SJSA1 (cell line): ENCODE results near the gene PLA1A. TPM values are rescaled to one million over a fixed set of nuclear protein-coding genes. Genes with fewer than 3 reads are reported as not detected.
"Not testable (repeated sequence)": the region's sequence is repeated elsewhere in the genome, so short reads cannot be mapped to it uniquely, and the experiment has no call there.

Experiments
- DNase-seq, 2 experiments: peaks; one replicate each; pipeline ENCODE4 v3.0.0-alpha.2; 2015 to 2020; ENCODE audit warnings: low spot score in 2 of 2, low read depth in 1 of 2
- H3K27ac ChIP-seq: fragments of 250-450 bp; sonication (Bioruptor Pico); 2 replicates; pipeline ENCODE4 v1.5.1; 2020; ENCODE audit warnings: mild to moderate bottlenecking, moderate library complexity
- H3K27me3 ChIP-seq: fragments of 250-450 bp; sonication (Bioruptor Pico); replicated peaks from 2 replicates; pipeline ENCODE4 v1.5.1; 2020; ENCODE audit warnings: mild to moderate bottlenecking, moderate library complexity
- H3K36me3 ChIP-seq: fragments of 250-450 bp; sonication (Bioruptor Pico); 2 replicates; pipeline ENCODE4 v1.5.1; 2020; ENCODE audit warnings: mild to moderate bottlenecking
- H3K4me1 ChIP-seq: fragments of 250-450 bp; sonication (Bioruptor Pico); replicated peaks from 2 replicates; pipeline ENCODE4 v1.6.1; 2021; ENCODE audit warnings: mild to moderate bottlenecking
- H3K4me3 ChIP-seq: fragments of 250-450 bp; sonication (Bioruptor Pico); 2 replicates; pipeline ENCODE4 v1.5.1; 2020; ENCODE audit warnings: mild to moderate bottlenecking
- H3K9me3 ChIP-seq: fragments of 250-450 bp; sonication (Bioruptor Pico); replicated peaks from 2 replicates; pipeline ENCODE4 v1.5.1; 2020; ENCODE audit warnings: mild to moderate bottlenecking
- total RNA-seq: library from RNA; depleted of rRNA; stranded (reverse); fragments of >200 nt; shearing (Covaris generic); gene quantifications from 2 replicates; pipeline ENCODE4 v1.2.3, GENCODE V29; 2014

PLA1A gene
- total RNA-seq, 1 experiment from 2014 or later: 1.4 TPM

DNA sequence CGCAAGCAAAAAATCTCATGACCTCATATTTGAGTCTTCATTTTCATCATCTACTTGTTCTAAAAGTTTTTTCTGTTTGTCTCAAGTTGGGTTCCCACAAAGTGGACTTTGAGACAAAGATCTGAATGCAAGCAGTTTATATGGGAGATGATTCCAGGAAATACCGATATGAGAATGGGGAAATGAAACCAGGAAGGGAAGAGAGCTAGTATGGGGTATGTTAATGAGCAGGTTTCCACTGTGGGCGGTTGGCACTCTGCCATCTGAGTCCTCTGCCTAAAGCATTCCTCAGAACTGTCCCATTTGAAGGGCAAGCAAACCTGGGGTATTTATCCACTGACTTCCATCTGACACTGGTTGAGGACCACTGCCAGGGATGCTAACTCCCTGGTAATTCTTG is 9.6 kb upstream of the PLA1A start:
- no peaks in the 10 kb centered on the region for H3K9me3 ChIP-seq
- no peak overlapping the region for H3K4me3 ChIP-seq
- no peak for DNase-seq
- no peaks in the 10 kb centered on the region for H3K4me1 ChIP-seq
- no peaks in the 10 kb centered on the region for H3K36me3 ChIP-seq
- H3K27ac ChIP-seq: no peak overlapping the region
- H3K27me3 ChIP-seq: no peaks in the 10 kb centered on the region

DNA sequence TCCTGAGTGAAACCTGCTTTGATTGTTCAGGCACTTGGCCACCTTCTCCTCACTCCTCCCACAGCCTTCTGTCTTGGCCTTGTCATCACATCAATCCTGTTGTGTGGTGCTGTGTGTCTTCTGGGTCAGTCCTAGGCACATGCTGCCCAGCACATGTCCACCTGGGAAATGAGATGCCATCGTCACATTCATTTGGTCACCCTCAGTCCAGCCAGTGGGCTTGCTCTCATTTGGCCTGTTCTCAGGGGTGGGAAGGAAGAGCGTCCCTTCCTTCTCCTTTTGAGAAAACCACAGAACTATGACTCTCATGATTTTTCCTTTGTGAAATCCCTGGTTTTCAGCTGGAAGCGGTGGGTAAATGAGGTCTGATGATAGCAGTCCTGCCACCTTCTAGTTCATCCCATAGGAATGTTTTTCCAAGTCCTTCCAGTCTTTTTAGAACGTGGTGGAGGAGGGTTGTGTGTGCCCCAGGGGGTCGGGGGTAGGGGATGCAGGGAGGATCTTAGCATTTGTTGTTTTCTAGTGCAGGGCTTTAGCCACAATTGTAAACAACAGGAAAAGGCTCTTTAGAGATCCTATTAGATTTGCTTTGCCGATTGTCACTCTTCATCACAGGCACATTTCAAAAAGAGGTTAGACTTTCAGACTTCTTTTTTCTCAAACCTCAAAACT is 8.4 kb upstream of the PLA1A start:
- H3K27ac ChIP-seq: no peak overlapping the region
- no peaks in the 10 kb centered on the region for H3K9me3 ChIP-seq
- H3K27me3 ChIP-seq: no peaks in the 10 kb centered on the region
- DNase-seq: no peak
- no peaks in the 10 kb centered on the region for H3K4me1 ChIP-seq
- H3K4me3 ChIP-seq: no peak overlapping the region
- H3K36me3 ChIP-seq: no peaks in the 10 kb centered on the region

DNA sequence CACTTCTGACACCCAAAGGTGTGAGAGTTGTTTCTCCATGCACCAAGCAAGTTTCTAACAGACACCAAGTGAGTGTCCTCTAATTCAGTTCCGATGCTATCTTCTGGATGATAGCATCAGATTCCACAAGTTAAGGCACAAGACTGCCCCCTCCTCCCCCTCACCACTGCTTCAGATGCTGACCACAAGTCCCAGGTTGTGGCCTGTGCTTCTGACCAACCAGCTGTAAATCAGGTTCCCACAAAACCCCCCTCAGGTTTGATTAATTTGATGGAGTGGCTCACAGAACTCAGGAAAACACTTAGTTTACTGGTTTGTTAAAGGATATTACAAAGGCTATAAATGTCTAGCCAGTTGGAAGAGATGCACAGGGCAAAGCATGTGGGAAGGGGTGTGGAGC is 7.0 kb upstream of the PLA1A start:
- no peaks in the 10 kb centered on the region for H3K36me3 ChIP-seq
- no peak for DNase-seq
- H3K27me3 ChIP-seq: no peaks in the 10 kb centered on the region
- no peak overlapping the region for H3K4me3 ChIP-seq
- H3K27ac ChIP-seq: no peak overlapping the region
- peaks cover 1% of the 10 kb centered on the region for H3K4me1 ChIP-seq
- H3K9me3 ChIP-seq: no peaks in the 10 kb centered on the region

DNA sequence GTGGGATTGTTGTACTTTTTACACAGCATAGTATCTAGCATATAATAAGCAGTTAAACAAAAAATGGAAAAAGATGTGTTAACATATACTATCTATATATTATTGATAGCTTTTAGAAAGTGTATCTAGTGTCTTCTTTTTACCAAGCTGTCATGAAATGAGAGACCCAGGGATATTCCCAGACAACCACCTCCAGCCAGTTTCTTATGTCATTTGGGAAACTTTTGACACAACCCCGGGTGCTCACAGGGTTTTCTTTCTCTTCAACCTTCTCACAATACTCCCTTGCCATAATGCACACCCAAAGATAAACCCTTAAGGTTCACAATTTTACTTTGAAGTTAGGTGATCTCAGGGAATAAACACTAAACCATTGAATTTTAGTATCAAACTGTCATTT is 4.8 kb upstream of the PLA1A start:
- Histone ChIP-seq H3K4me3 (no peak overlapping the region), H3K27me3 (no peaks in the 10 kb centered on the region), H3K4me1 (peaks cover 17% of the 10 kb centered on the region), H3K27ac (no peak overlapping the region), H3K9me3 (no peaks in the 10 kb centered on the region), H3K36me3 (no peaks in the 10 kb centered on the region)
- DNase-seq: no peak

DNA sequence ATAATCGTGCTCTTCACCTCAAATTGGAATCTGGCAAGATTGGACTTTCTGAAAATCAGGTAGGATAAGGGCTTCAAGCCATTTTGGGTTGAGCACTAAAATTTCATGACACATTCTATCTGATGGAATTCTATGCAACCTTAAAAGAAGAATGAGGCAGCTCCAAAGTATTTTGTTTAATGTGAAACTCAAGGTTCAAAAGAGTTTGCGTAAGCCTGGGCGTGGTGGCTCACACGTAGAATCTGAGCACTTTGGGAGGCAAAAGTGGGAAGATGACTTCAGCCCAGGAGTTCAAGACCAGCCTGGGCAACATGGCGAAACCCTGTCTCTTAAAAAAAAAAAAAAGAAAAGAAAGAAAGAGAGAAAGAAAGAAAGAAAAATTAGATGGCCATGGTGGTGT is 3.6 kb upstream of the PLA1A start:
- no peaks in the 10 kb centered on the region for H3K36me3 ChIP-seq
- no peaks in the 10 kb centered on the region for H3K9me3 ChIP-seq
- DNase-seq: no peak
- peaks cover 19% of the 10 kb centered on the region for H3K4me1 ChIP-seq
- H3K27me3 ChIP-seq: no peaks in the 10 kb centered on the region
- no peak overlapping the region for H3K27ac ChIP-seq
- H3K4me3 ChIP-seq: no peak overlapping the region

DNA sequence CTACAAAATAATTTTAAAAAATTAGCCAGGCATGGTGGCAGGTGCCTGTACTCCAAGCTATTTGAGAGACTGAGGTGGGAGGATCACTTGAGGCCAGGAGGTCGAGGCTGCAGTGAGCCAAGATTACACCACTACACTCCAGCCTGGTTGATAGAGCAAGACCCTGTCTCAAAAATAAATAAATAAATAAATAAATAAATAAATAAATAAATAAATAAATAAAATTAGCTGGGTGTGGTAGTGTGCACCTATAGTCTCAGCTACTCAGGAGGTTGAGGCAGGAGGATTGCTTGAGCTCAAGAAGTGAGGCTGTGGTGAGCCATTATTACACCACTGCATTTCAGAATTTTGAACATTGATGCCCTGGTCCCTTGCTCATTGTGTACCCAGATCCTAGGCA is 2.8 kb upstream of the PLA1A start:
- H3K4me3 ChIP-seq, H3K27ac ChIP-seq, H3K9me3 ChIP-seq, DNase-seq, H3K27me3 ChIP-seq, H3K36me3 ChIP-seq: not testable (repeated sequence)
- H3K4me1 ChIP-seq: peaks cover 19% of the 10 kb centered on the region

DNA sequence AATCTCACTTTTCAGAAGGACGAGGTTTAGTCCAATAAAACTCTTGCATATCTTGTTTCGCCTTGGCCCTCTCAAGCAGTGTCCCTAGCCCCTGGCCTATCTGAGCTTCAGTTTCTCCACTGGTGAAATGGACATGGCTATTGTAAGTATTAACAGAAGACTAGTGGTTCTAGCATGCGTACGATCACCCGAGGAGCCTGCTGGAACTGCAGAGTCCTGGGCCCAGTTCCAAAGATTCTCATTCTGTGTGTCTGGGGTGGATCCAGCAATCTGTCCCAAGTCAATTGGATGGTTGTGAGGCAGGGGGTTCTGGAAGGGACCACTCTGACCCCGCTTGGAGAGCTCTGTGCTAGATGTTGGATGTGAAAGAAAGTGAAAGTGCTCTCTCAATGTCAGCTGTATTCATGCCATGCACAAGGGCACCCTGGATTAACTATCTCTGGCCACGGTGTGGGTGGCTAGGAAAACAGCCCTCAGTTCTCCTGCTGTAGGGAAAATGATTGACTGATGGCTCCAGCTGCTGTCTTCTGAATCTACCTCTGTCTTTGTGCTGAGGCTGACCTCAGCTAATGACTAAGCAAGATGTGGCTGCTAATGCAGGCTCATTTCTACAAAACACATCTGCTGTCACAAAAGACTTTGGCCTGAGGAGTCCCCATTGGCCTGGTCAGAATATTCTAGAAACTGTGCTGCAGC is 1.9 kb upstream of the PLA1A start:
- Histone ChIP-seq H3K27ac (no peak overlapping the region), H3K4me3 (no peak overlapping the region)
- no peak for DNase-seq

DNA sequence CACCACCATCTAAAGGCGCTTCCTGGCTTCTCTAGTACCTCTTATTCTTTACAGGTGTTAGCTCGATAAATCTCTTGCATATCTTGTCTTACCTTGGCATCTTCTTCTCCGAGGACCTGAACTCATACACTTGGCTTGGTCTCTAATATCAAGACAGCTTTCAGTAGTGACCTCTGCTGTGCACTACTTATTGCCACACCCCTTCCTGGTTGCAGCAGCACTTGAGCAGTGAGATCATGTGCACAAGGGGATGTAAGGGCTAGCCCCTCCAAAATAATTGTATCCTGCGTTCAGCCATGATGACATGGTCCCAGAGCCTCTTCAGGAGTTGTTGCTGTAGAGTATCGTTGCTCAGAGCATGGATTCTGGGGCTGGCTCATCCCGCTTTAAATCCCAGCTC is 1.3 kb upstream of the PLA1A start:
- Histone ChIP-seq H3K27ac (no peak overlapping the region), H3K4me1 (peaks cover 19% of the 10 kb centered on the region), H3K36me3 (no peaks in the 10 kb centered on the region), H3K9me3 (no peaks in the 10 kb centered on the region), H3K27me3 (no peaks in the 10 kb centered on the region), H3K4me3 (no peak overlapping the region)
- no peak for DNase-seq

More for the DNA sequence above, 1.9 kb upstream of the PLA1A start:
- peaks cover 19% of the 10 kb centered on the region for H3K4me1 ChIP-seq
- H3K27me3 ChIP-seq: no peaks in the 10 kb centered on the region
- no peaks in the 10 kb centered on the region for H3K9me3 ChIP-seq
- H3K36me3 ChIP-seq: no peaks in the 10 kb centered on the region

DNA sequence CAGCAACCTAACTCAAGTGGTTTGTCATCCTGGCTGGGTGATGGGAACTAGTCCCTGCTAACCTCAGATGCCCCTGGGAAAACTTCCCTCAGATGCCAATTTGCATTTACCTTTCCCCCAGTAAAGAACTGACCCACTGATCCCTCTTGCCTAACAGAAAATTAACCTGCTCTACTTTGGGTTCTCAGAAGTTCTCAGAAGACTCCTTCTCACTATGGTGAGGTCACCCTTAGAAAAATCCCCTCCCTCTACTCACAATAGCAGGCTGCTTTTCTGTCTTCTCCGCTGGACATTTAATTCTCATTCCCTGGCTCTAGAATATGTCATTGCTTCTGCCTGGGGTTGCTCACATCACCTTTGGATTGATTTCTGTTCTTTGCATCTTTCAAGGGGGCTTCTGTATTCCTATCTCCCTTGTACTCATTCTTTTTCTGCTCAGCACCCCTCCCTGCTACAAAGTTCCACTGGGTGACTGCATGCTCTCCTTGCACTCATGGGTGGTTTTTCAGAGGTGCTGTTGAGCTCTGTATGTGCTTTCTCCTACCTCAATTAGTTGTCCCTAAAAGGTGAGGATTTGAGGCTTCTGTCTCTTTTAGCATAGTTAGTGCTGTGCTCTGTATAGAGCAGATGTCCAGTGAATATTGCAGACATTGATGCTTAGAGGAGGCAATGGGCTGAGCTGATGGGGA is 869 bp downstream of the PLA1A start:
- H3K27me3 ChIP-seq: no peaks in the 10 kb centered on the region
- H3K4me1 ChIP-seq: peaks cover 19% of the 10 kb centered on the region
- DNase-seq: no peak
- H3K27ac ChIP-seq: no peak overlapping the region
- no peak overlapping the region for H3K4me3 ChIP-seq
- no peaks in the 10 kb centered on the region for H3K9me3 ChIP-seq
- H3K36me3 ChIP-seq: no peaks in the 10 kb centered on the region

DNA sequence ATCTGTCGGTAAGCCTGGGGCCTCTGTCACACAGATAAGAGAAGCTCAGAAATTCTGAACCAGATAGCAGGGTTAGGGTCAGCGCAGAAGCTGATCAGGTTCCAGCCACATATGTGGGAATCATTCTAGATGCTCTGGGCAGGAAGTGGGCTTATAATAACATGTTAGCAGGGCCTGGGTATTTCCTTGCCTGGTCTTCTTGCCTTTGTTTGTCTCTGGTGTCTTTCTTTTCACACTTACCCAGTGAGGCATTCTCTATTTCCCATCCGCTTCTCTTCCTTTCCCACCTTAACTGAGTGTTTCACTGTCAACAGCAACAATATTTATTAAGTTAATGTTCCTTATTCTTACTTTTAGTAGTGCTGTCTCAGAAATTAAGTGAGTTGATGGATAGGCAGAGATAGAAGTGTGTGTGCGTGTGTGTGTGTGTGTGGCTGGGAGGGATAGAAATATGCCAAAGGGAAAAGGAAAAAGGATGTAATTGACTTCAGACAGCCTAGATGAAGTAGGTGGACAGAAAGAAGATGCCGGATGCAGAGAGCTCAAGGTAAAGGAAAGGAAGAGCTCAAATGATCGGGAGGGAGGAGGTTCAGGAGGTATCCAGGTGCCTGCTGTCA is 2.0 kb downstream of the PLA1A start:
- H3K4me1 ChIP-seq: peaks cover 20% of the 10 kb centered on the region
- DNase-seq: no peak
- H3K27me3 ChIP-seq: no peaks in the 10 kb centered on the region
- H3K9me3 ChIP-seq: no peaks in the 10 kb centered on the region
- no peaks in the 10 kb centered on the region for H3K36me3 ChIP-seq
- no peak overlapping the region for H3K4me3 ChIP-seq
- H3K27ac ChIP-seq: no peak overlapping the region

DNA sequence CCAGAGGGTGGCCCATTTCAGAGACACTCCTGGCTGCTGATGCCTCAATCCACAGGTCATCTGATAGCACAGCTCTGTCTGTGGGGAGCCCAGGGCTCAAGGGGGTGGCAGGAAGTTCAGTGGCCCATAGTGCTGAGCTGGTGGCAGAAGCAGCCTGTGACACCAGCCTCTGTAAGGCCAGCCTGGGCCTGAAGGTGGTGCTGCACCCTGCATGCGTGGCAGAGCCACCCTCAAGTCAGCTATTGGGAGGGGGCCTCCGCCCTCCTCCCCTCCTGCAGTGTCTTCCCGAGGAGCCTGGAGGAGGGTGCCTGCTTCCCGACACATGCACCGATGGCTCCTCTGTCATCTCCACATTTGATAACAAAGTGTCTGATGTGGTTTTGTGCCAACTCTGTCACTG is 3.0 kb downstream of the PLA1A start:
- H3K27ac ChIP-seq: no peak overlapping the region
- no peaks in the 10 kb centered on the region for H3K27me3 ChIP-seq
- H3K4me1 ChIP-seq: peaks cover 25% of the 10 kb centered on the region
- H3K36me3 ChIP-seq: no peaks in the 10 kb centered on the region
- H3K4me3 ChIP-seq: no peak overlapping the region
- no peaks in the 10 kb centered on the region for H3K9me3 ChIP-seq
- DNase-seq: no peak

DNA sequence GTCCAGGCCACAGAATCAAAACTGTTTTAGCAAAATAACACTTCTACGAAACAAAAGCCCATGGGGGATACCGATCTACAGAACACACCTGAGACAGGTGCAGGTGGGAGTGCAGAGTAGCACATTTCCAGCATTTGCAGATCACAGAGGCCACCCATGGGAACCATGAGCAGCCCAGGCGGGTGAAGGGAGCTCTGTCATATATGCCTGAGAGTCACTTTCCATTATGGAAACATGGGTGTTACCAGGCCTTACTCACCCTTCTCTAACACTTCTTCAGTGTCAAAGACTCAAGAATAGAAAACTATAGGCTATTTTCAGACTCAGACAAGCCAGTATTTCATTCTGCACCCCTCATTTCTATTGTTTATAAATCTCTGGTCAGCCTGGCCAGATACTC is 3.5 kb downstream of the PLA1A start:
- Histone ChIP-seq H3K9me3 (no peaks in the 10 kb centered on the region), H3K27me3 (no peaks in the 10 kb centered on the region), H3K36me3 (no peaks in the 10 kb centered on the region), H3K4me3 (no peak overlapping the region), H3K4me1 (peaks cover 21% of the 10 kb centered on the region), H3K27ac (no peak overlapping the region)
- DNase-seq: no peak

DNA sequence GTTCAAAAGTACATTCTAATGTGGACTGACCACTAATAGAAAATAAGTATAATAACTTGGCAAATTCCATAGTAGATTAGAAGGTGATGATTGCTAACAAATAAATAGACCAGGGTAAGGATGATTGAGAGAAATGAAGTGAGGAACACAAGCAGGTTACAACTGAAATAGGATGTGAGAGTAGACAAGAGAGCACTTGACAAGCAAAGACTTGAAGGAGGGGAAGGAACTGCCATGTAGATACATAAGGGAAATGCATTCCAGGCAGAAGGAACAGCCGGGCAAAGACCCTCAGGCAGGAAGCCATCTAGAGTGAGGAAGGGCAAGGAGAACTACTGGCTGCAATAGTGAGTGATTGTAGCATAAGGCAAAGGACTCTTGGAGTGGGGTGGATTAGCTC is 5.0 kb downstream of the PLA1A start:
- Histone ChIP-seq H3K9me3 (no peaks in the 10 kb centered on the region), H3K36me3 (no peaks in the 10 kb centered on the region), H3K4me1 (peaks cover 11% of the 10 kb centered on the region), H3K27ac (no peak overlapping the region), H3K4me3 (no peak overlapping the region), H3K27me3 (no peaks in the 10 kb centered on the region)
- no peak for DNase-seq

DNA sequence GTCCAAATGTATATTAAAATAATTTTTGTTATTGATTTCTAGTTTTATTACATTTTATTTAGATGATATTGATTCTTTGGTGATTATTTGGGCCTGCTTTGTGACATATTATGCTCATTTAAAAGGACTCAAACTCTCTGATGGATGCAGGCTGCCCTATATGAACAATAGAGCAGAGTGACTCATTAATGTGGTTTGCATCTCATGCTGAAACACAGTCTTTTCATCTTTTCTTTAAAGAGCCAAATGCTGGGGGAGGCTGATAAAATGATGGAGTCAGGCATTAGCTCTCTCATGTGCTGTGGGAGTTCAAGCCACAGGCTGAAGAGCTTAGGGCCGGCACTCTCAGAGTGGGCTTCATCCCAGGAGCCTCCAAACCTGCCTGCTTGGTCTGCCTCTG is 7.2 kb downstream of the PLA1A start:
- peaks cover 8% of the 10 kb centered on the region for H3K4me1 ChIP-seq
- no peaks in the 10 kb centered on the region for H3K9me3 ChIP-seq
- H3K36me3 ChIP-seq: no peaks in the 10 kb centered on the region
- no peaks in the 10 kb centered on the region for H3K27me3 ChIP-seq
- H3K4me3 ChIP-seq: no peak overlapping the region
- peak in 1 of 2 experiments; percentile 33 for DNase-seq
- no peak overlapping the region for H3K27ac ChIP-seq
